VCaP (cell line): Measurements from ENCODE around the gene ACSF3.

Experiments
- H3K27ac ChIP-seq: fragments of 450-650 bp; 2 replicates; pipeline ENCODE4 v1.5.1; 2017
- CTCF ChIP-seq: fragments of 450-650 bp; conservative IDR thresholded peaks from 2 replicates; pipeline ENCODE4 v1.5.1; 2017; ENCODE audit warnings: mild to moderate bottlenecking, moderate library complexity

ACSF3 gene

GRCh38 chr16:89147085-89147817 lies 53.6 kb downstream of the ACSF3 start:
- no peak for TF ChIP-seq CTCF
- H3K27ac ChIP-seq, result no peak overlapping the region

GRCh38 chr16:89149386-89149785 lies 55.7 kb downstream of the ACSF3 start:
- no peak for TF ChIP-seq CTCF
- H3K27ac ChIP-seq, result no peak overlapping the region

GRCh38 chr16:89150090-89150835 lies 56.6 kb downstream of the ACSF3 start:
- TF ChIP-seq CTCF, result no peak
- no peak overlapping the region for H3K27ac ChIP-seq

GRCh38 chr16:89150981-89151380 lies 57.3 kb downstream of the ACSF3 start:
- H3K27ac ChIP-seq, result no peak overlapping the region
- no peak for TF ChIP-seq CTCF

- no peak overlapping the region for H3K27ac ChIP-seq
- no peak for TF ChIP-seq CTCF
Measured at GRCh38 chr16:89152831-89153700, 59.4 kb downstream of the ACSF3 start.

- no peak overlapping the region for H3K27ac ChIP-seq
- TF ChIP-seq CTCF, result no peak
Measured at GRCh38 chr16:89153848-89154271, 60.2 kb downstream of the ACSF3 start.
